Measurements from ENCODE around the gene ADGRE2. TPM values are rescaled to one million over a fixed set of nuclear protein-coding genes. Genes with fewer than 3 reads are reported as not detected.

Gene ADGRE2
- total RNA-seq, 4 donors from 2014 or later = 1.0 to 4.4 (median 1.4) TPM

DNA sequence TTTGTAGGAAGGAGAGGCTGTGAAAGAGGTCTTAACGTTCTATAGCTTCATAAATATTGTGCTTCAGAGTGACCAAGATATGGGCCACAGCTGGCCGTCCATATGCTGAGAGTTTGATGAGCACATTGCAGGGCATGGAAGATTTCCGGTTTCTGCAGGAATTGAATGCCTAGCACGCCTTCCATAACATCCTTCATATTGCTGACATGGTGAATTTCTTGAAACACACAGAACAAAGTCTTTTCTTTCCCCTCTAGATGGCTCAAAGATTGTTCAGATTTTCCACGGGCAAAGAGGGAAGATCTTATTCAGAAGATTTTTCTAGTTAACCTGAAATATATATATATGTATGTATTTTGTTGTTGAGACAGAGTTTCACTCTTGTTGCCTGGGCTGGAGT is 42.4 kb downstream of the ADGRE2 start:
- no peak for TF ChIP-seq EP300 (IDR thresholded peaks at IDR 0.05)
- no peak for TF ChIP-seq POLR2AphosphoS5 (IDR thresholded peaks at IDR 0.05)
- TF ChIP-seq, protein P1, sequence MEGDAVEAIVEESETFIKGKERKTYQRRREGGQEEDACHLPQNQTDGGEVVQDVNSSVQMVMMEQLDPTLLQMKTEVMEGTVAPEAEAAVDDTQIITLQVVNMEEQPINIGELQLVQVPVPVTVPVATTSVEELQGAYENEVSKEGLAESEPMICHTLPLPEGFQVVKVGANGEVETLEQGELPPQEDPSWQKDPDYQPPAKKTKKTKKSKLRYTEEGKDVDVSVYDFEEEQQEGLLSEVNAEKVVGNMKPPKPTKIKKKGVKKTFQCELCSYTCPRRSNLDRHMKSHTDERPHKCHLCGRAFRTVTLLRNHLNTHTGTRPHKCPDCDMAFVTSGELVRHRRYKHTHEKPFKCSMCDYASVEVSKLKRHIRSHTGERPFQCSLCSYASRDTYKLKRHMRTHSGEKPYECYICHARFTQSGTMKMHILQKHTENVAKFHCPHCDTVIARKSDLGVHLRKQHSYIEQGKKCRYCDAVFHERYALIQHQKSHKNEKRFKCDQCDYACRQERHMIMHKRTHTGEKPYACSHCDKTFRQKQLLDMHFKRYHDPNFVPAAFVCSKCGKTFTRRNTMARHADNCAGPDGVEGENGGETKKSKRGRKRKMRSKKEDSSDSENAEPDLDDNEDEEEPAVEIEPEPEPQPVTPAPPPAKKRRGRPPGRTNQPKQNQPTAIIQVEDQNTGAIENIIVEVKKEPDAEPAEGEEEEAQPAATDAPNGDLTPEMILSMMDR (IDR thresholded peaks at IDR 0.05) = no peak
- TF ChIP-seq POLR2A (IDR thresholded peaks at IDR 0.05) = no peak
- no peak overlapping the region for H3K4me3 ChIP-seq
- H3K27ac ChIP-seq = no peak overlapping the region
- no peaks in the 10 kb centered on the region for H3K4me1 ChIP-seq
- H3K27me3 ChIP-seq = no peaks in the 10 kb centered on the region
- 64 to 66% methylated on average over 5 of the region's 5 CpGs for WGBS, 2 donors (ENCODE audit: low coverage in 1 of 2)
- H3K36me3 ChIP-seq = no peaks in the 10 kb centered on the region
- no peak for ATAC-seq
- peaks cover 0 to 5% (median 0%) of the 10 kb centered on the region in 3 donors for H3K9me3 ChIP-seq

DNA sequence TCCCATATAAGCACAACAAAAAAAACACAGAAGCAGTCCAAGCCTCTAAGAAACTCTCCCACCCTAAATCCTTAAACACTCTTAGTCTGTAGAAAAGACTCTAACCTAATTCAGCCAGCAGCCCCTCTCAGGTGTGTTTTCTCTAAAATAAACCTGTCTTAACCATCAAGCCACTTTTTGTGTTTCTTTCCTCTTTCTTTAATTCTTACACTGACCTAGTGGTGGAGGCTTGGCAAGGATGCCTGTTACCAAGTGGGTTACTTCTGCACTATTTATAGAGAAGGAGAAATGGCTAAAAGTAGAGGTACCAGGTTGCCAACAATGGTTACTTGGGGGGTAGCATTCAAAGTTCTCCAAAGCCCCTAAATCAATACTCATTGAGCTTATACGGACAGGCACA is 44.8 kb downstream of the ADGRE2 start:
- 90 to 100% methylated on average over 1 of the region's 1 CpG for WGBS, 2 donors (ENCODE audit: low coverage in 1 of 2)
- TF ChIP-seq POLR2A (IDR thresholded peaks at IDR 0.05) (no peak), EP300 (IDR thresholded peaks at IDR 0.05) (no peak), POLR2AphosphoS5 (IDR thresholded peaks at IDR 0.05) (no peak)
- TF ChIP-seq, protein P1 (IDR thresholded peaks at IDR 0.05) = no peak
- Histone ChIP-seq H3K9me3 (peaks cover 0 to 22% (median 0%) of the 10 kb centered on the region in 3 donors), H3K4me1 (no peaks in the 10 kb centered on the region), H3K27me3 (no peaks in the 10 kb centered on the region), H3K4me3 (no peak overlapping the region), H3K27ac (no peak overlapping the region), H3K36me3 (no peaks in the 10 kb centered on the region)
- ATAC-seq = no peak

DNA sequence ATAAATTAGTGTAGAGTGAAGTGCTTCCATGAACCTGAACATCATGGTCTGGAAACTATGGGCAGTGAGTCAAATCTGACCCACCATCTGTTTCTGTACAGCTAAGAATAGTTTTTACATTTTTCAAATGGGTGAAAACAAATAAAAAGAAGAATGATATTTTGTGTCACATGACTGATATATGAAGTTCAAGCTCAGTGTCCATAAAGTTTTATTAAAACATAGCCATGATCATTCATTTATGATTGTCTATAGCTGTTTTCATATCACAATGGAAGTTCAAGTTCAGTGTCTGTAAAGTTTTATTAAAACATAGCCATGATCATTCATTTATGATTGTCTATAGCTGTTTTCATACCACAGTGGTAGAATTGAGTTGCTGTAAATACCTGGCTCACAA is 45.9 kb downstream of the ADGRE2 start:
- no peaks in the 10 kb centered on the region for H3K36me3 ChIP-seq
- TF ChIP-seq, protein P1 (IDR thresholded peaks at IDR 0.05) = no peak
- TF ChIP-seq POLR2AphosphoS5 (IDR thresholded peaks at IDR 0.05) = no peak
- TF ChIP-seq EP300 (IDR thresholded peaks at IDR 0.05) = no peak
- no peak for TF ChIP-seq POLR2A (IDR thresholded peaks at IDR 0.05)
- no peak for ATAC-seq
- H3K9me3 ChIP-seq = peaks cover 0 to 33% (median 0%) of the 10 kb centered on the region in 3 donors
- H3K27ac ChIP-seq = no peak overlapping the region
- no peaks in the 10 kb centered on the region for H3K27me3 ChIP-seq
- H3K4me1 ChIP-seq = no peaks in the 10 kb centered on the region
- no peak overlapping the region for H3K4me3 ChIP-seq

DNA sequence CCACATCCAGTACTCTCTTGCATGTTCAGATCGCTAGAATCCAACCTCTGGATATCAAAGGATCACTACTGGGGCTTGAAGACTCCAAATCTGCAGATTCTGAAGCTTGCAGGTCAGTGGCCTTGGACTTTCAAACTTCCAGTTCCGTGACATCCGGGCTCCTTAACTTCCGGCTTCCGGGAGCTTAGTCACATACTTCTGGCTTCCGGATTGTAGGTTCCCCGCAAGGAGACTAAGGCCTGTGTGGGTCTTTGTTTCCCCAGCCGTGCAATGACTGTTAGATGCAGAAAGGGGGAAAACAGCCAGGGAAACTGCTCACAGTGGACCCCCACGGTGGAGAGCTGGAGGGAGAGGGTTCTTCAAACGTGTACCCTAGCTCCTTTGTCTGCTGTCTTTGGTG is 47.2 kb downstream of the ADGRE2 start:
- Histone ChIP-seq H3K9me3 (peaks cover 0 to 46% (median 0%) of the 10 kb centered on the region in 3 donors), H3K4me1 (no peaks in the 10 kb centered on the region), H3K27me3 (no peaks in the 10 kb centered on the region), H3K36me3 (no peaks in the 10 kb centered on the region), H3K4me3 (no peak overlapping the region), H3K27ac (no peak overlapping the region)
- no peak for TF ChIP-seq POLR2AphosphoS5 (IDR thresholded peaks at IDR 0.05)
- no peak for TF ChIP-seq POLR2A (IDR thresholded peaks at IDR 0.05)
- TF ChIP-seq EP300 (IDR thresholded peaks at IDR 0.05) = no peak
- TF ChIP-seq, protein P1 (IDR thresholded peaks at IDR 0.05) = no peak
- WGBS, 2 donors (ENCODE audit: low coverage in 1 of 2) = 24 to 70% methylated on average over 2 to 7 of the region's 10 CpGs
- no peak for ATAC-seq

GRCh38 chr19:14728595-14728994 is 49.8 kb downstream of the ADGRE2 start:
- peaks cover 0 to 72% (median 4%) of the 10 kb centered on the region in 3 donors for H3K9me3 ChIP-seq
- H3K4me1 ChIP-seq = no peaks in the 10 kb centered on the region
- H3K27me3 ChIP-seq = no peaks in the 10 kb centered on the region
- TF ChIP-seq, protein P1 (IDR thresholded peaks at IDR 0.05) = no peak
- TF ChIP-seq POLR2AphosphoS5 (IDR thresholded peaks at IDR 0.05) (no peak), POLR2A (IDR thresholded peaks at IDR 0.05) (no peak), EP300 (IDR thresholded peaks at IDR 0.05) (no peak)
- H3K36me3 ChIP-seq = peaks cover 0 to 14% of the 10 kb centered on the region in 2 donors
- ATAC-seq = no peak
- no peak overlapping the region for H3K4me3 ChIP-seq
- WGBS, 2 donors (ENCODE audit: low coverage in 1 of 2) = 83 to 94% methylated on average over 3 to 6 of the region's 7 CpGs
- no peak overlapping the region for H3K27ac ChIP-seq
